HG03139 (cell line): ENCODE results near the gene B4GALT3.
A peak's percentile ranks its signal among the peaks of the same experiment; 100 is the strongest.
"Not testable (repeated sequence)": the region's sequence is repeated elsewhere in the genome, so short reads cannot be mapped to it uniquely, and the experiment has no call there.

ENCODE experiments used
- ATAC-seq: cut with Tn5 transposase; IDR thresholded peaks from one replicate; pipeline ENCODE4 v1.9.1; 2021; ENCODE audit not compliant: unreplicated experiment

The B4GALT3 gene

DNA sequence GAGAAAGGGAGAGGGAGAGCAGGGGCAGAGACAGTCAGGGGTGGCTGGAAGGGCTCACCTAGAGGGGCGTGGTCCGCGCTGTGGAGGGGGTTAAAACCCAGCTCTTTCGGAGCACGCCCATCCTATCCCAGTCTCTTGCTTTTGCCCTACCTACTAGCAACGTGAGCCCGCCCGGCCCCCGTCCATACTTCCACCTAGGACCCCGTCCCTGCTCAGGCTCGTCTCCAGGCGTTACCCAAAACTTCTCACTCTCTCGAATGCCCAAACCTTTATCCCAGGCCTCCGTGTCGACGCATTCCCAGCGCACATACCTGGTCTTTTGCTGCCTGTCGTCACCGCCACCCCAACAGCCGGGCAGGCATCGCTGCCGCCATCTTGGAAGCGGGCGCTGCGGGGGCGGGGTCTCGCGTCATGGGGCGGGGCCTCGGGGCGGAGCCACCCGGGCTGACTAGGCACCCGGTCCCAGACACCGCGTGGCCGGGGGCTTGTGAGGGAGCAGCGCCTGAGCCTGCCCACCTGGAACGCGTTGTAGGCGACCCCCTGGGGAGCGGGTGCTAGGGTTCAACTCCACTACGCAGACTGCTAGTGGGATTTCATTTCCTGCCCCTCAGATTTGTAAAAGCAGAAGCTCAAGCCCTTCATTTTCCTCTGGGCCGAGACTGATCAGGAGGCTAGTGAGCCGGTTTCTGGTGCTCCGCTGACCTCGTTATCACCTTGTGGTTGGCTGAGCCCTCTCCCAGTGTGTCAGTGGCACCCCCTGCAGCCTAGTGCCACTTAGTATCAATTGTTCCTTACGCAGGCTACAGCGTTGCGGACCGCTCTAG lies at the start of gene B4GALT3:
Gene B4GALT3 (minus strand): TSS at position 396 of the 824 bp plus-strand sequence. CDS start 1,447 bp downstream, outside the sequence.
- ATAC-seq: peak; percentile 79

DNA sequence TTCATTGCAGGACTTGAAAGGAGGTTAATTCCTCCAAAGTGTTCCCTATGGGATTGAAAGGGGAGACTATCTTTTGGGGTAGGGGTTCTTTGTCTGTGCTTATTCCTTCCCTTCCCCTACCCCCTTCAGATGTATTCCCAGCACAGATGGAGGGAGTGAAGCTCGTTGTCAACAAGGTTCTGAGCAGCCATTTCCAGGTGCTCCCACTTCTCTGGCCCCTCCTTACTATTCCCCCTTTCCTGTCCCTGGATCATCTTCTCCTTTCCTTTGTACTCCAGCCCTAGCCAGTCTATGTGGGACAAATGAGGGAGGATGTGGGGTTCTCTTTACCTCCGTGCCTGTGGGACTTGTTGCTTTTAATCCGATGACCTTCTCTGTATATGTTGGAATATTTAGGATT lies 49.5 kb upstream of the B4GALT3 start:
- ATAC-seq: no peak

DNA sequence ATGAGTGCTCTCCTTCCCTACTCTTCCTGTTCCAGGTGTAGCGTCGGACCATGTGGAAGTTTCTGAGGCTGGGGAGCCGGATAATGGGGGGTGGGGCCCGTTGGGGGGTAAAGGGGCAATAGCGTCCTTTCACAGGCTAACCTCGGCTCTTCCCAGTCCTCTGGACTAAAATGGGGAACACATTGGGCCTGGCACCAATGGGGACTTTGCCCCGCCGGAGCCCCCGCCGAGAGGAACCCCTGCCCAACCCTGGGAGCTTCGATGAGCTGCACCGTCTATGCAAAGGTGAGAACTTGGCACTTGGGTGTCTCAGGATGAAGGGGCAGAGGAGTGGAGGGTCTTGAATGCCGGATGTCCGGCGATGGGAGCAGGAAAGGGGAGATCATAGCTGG lies 49.0 kb upstream of the B4GALT3 start:
- no peak for ATAC-seq

- ATAC-seq: peak; percentile 79
These were observed 48.4 kb upstream of the B4GALT3 start, which contains the start of gene TOMM40L for GRCh38 chr1:161225534-161226319. Gene TOMM40L, plus strand, starts transcription at chr1:161226060. Its CDS starts 430 bp downstream, at chr1:161226490.

DNA sequence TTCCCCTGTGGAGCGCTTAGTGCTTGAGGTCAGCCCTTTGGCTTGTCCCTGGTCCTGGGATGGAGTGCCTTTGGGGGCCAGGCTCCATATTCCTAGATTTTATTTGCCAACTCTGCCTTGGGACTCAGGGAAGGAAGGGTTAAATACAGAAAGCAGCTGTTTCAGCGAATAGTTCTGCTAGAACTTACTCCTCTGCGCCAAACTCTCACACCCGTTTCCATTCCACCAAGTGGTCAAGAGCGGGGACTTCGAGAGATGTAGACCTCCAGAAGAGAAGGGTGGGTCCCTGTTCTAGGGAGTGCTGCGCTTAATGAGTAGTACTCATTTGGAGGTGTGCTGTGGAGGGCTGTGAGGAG lies 47.8 kb upstream of the B4GALT3 start:
- no peak for ATAC-seq

- not testable (repeated sequence) for ATAC-seq
These were observed 47.4 kb upstream of the B4GALT3 start for GRCh38 chr1:161224695-161225087.

DNA sequence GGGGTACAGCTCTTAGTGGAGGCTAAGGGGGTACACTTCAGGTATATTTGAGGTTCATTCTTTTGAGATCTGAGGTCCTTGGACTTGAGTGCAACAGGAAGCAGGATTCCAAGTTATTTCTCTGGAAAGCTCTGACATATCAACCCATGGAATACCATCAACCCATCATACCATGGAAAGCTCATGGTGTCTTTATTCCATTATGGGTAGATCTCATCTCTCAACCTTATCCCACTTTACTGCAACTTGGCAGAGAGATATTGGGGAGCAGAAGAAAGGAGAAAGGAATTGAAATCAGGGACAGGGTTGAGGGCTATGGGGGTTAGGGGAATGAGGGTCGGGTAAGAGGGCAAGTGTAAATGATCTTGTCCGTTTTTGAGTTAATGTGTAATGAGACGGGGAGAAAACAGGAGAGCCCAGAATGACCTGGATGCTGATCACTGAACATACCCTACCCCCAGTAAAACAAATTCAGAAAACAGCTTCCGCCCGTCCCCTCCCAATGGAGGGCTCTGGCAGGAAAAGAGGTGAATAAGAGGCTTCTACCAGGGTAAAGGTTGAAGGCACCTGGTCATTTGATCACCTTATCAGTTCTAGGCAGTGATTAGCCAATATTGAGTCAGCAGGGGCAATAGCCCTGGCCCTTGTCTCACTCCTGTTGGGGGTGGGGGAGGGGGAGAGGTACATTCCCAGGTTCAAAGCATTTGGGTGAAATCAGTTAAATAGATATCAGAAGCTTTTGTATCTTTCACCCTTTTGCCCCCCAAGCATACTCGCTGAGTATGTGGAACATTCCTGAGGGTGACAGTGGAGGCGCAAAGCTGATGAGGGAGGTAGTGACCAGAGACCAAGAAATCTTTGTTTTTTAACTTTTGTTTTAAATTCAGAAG lies 46.7 kb upstream of the B4GALT3 start:
- ATAC-seq: no peak

GRCh38 chr1:161222175-161223019 lies 45.1 kb upstream of the B4GALT3 start:
- ATAC-seq: no peak

GRCh38 chr1:161220002-161220401 lies 42.7 kb upstream of the B4GALT3 start:
- no peak for ATAC-seq

DNA sequence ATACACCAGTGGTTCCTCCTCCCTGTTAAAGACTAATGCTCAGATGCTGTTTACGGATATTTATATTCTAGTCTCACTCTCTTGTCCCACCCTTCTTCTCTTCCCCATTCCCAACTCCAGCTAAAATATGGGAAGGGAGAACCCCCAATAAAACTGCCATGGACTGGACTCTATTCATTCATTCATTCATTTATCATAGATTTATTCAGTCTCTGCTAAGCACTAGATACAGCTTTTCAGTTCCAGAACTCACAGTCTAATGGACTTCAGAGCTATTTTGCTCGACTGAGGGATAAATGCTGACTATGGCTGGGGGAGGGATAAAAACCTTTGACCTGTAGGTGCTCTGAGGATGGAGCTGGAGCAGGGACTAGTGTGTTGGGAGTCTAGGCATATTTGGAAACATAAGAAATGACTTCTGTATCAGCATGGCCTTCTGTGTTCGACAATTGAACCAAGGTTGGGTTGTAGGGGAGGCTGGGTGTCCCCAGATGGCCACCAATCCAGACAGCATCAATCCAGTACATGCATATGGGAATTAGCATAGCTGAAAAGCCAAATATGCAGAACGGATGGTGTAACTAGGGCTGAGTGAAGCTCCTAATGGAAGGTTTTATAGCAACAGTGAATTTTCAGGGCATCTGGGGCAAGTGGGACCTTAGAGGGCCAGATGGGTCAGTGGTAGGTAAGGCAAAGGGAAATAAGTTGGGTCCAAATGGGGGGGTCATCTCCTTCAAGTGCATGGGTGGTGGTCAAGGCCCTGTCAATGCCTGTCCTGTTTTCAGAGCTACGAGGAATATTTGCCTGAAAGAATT lies 42.0 kb upstream of the B4GALT3 start:
- no peak for ATAC-seq

- ATAC-seq: no peak
These were observed 41.2 kb upstream of the B4GALT3 start for GRCh38 chr1:161218301-161219077.

DNA sequence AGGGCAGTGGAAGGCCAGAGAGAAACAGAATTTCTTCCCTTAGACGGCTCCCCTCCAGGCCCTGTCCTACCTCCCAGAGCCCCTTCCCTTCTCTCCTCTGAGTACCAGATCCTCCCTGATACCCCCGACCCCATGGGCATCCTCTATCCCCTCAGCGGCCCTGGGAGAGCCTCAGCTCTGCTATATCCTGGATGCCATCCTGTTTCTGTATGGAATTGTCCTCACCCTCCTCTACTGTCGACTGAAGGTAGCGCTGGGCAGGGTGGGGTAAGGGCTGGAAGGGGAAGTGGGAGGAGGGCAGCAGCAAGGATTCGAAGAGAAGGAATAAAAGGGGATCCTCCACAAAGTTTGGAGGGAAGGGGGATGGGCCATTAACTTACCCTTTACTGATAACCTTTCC lies 40.5 kb upstream of the B4GALT3 start:
- ATAC-seq: no peak

GRCh38 chr1:161216945-161217712 lies 39.8 kb upstream of the B4GALT3 start:
- ATAC-seq: peak; percentile 80

DNA sequence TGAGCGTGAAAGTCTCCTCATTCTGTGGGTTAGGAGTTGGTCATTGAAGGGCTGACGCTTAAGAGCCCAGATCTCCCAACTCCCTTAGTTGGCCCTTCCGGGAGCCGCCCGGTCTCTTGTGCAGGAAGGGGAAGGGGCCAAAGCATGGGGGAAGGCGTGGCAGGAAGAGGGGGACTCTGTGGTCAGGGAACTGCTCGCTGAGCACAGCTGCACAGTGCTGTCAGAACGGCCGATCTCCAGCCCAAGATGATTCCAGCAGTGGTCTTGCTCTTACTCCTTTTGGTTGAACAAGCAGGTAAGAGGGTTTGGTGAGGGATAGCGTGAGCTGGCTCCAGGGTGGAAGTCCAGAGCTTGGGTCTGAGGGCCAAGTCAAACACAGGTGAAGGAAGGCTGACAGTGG lies 37.8 kb upstream of the B4GALT3 start, which contains the start of gene FCER1G:
Gene FCER1G (plus strand): TSS at position 220 of the 400 bp plus-strand sequence. CDS start 27 bp downstream, at position 247.
- no peak for ATAC-seq

GRCh38 chr1:161214369-161214768 lies 37.1 kb upstream of the B4GALT3 start:
- no peak for ATAC-seq

- no peak for ATAC-seq
These were observed 32.6 kb upstream of the B4GALT3 start for GRCh38 chr1:161209790-161210409.

GRCh38 chr1:161207173-161207572 lies 29.9 kb upstream of the B4GALT3 start:
- ATAC-seq: no peak
